HepG2 (cell line): ENCODE data around the gene DNMT1. TPM values are rescaled to one million over a fixed set of nuclear protein-coding genes. Genes with fewer than 3 reads are reported as not detected.

ENCODE experiments used
- ATAC-seq: fragments of 200-7000 bp; cut with Tn5 transposase; 3 replicates; pipeline ENCODE4 v1.9.1; 2020; ENCODE audit warnings: mild to moderate bottlenecking, moderate library complexity
- BruUV-seq: library from RNA; stranded (reverse); fragments of 400-500 nt; replicated peaks from 2 replicates; lab custom pipeline; 2021; lab: Mats Ljungman, UMichigan
- CTCF ChIA-PET: fragments of 300-600 bp; formaldehyde crosslinking; extraction: SDS; loops from one replicate; lab custom pipeline; 2021; ENCODE audit warnings: low total read pairs, inconsistent platforms, low intra/inter-chr PET ratio; lab: Yijun Ruan, JAX
- POLR2A ChIA-PET: fragments of 350-600 bp; sonication (Branson Sonifier 250); formaldehyde crosslinking; loops from one replicate; lab custom pipeline; 2020; ENCODE audit warnings: antibody characterized with exemption, inconsistent platforms; lab: Yijun Ruan, JAX
- DNase-seq: peaks from one replicate; pipeline ENCODE4 v3.0.0-alpha.2; 2015; ENCODE audit warnings: low spot score
- FAIRE-seq: peaks from 3 replicates; lab custom pipeline; 2011; peaks lifted over from hg19 to GRCh38; lab: Jason Lieb, UNC
- H2AFZ ChIP-seq: one replicate; pipeline ENCODE4 v1.6.1; 2011; ENCODE audit warnings: low read length, inconsistent platforms
- H3K27ac ChIP-seq: fragments of 300-600 bp; 3 replicates; pipeline ENCODE4 v1.8.0; 2011; ENCODE audit warnings: mixed run types, mild to moderate bottlenecking, mixed read lengths, low read length, inconsistent platforms; ENCODE audit not compliant: insufficient read depth; ENCODE audit errors: extremely low read length
- H3K27me3 ChIP-seq, 2 experiments: fragments of 200-600 bp in 1 of 2; 2 replicates in 1 of 2; 3 replicates in 1 of 2; pipeline versions ENCODE4 v1.6.0 to v1.8.0; 2011; ENCODE audit warnings: low read length in 2 of 2, mild to moderate bottlenecking in 2 of 2, moderate library complexity in 2 of 2, inconsistent platforms in 1 of 2; ENCODE audit not compliant: insufficient read depth in 2 of 2, control insufficient read depth in 1 of 2
- H3K36me3 ChIP-seq, 2 experiments: fragments of 200-600 bp in 1 of 2; replicated peaks in 1 of 2; 2 replicates in 1 of 2; 3 replicates in 1 of 2; pipeline versions ENCODE4 v1.5.1 to v1.8.0; 2011; ENCODE audit warnings: low read length in 2 of 2, inconsistent platforms in 1 of 2; ENCODE audit not compliant: insufficient read depth in 2 of 2, control insufficient read depth in 1 of 2
- H3K4me1 ChIP-seq: 2 replicates; pipeline ENCODE4 v1.5.1; 2012; ENCODE audit warnings: low read length, inconsistent platforms; ENCODE audit not compliant: insufficient read depth
- H3K4me2 ChIP-seq: 2 replicates; pipeline ENCODE4 v1.6.0; 2011; ENCODE audit warnings: low read depth, low read length, inconsistent platforms
- H3K4me3 ChIP-seq, 3 experiments: fragments of 200-600 bp in 1 of 3; sonication (generic), shearing (Covaris generic) in 1 of 3; replicated peaks in 1 of 3; 2 replicates each; pipeline ENCODE4 v1.5.1; 2011 to 2016; ENCODE audit warnings: low read length in 3 of 3, inconsistent platforms in 2 of 3, low read depth in 2 of 3, mild to moderate bottlenecking in 2 of 3, control low read depth in 1 of 3, mixed read lengths in 1 of 3; ENCODE audit not compliant: insufficient read depth in 1 of 3
- H3K79me2 ChIP-seq: one replicate; pipeline ENCODE4 v1.6.1; 2011; ENCODE audit warnings: low read length, inconsistent platforms; ENCODE audit not compliant: insufficient read depth
- H3K9ac ChIP-seq: 2 replicates; pipeline ENCODE4 v1.6.0; 2011; ENCODE audit warnings: mild to moderate bottlenecking, low read depth, low read length, inconsistent platforms; ENCODE audit not compliant: insufficient read depth
- H3K9me3 ChIP-seq: 2 replicates; pipeline ENCODE4 v1.5.1; 2012; ENCODE audit warnings: mild to moderate bottlenecking, low read length
- H4K20me1 ChIP-seq: 2 replicates; pipeline ENCODE4 v1.6.0; 2011; ENCODE audit warnings: inconsistent platforms, mild to moderate bottlenecking, low read length, moderate library complexity; ENCODE audit not compliant: insufficient read depth
- FOXM1 ChIP-seq: sonication (generic); formaldehyde crosslinking; IDR thresholded peaks from 2 replicates; pipeline ENCODE4 v1.5.0; 2020; ENCODE audit warnings: missing genetic modification reagents
- KLF12 ChIP-seq: sonication (generic); formaldehyde crosslinking; IDR thresholded peaks from 2 replicates; pipeline ENCODE4 v1.4.0; 2020; ENCODE audit warnings: missing genetic modification reagents, borderline replicate concordance
- MAFK ChIP-seq, 2 experiments: IDR thresholded peaks in 1 of 2; conservative IDR thresholded peaks in 1 of 2; 2 replicates each; pipeline ENCODE4 v1.6.1; 2011; ENCODE audit warnings: improper control_type of control experiment in 2 of 2, low read length in 2 of 2
- MNT ChIP-seq: fragments of 450-650 bp; IDR thresholded peaks from 2 replicates; pipeline ENCODE4 v1.6.1; 2016
- NFE2L1 ChIP-seq: sonication (generic); formaldehyde crosslinking; IDR thresholded peaks from 2 replicates; pipeline ENCODE4 v1.4.0; 2020; ENCODE audit warnings: missing genetic modification reagents, mild to moderate bottlenecking, borderline replicate concordance
- NONO ChIP-seq, 2 experiments: fragments of 450-650 bp in 1 of 2; sonication (generic) in 1 of 2; formaldehyde crosslinking in 1 of 2; IDR thresholded peaks in 1 of 2; conservative IDR thresholded peaks in 1 of 2; 2 replicates each; pipeline versions ENCODE4 v1.6.1 to v1.8.0; 2017 to 2022; ENCODE audit warnings: mild to moderate bottlenecking in 1 of 2, missing genetic modification reagents in 1 of 2, moderate library complexity in 1 of 2
- POLR2A ChIP-seq, 2 experiments: IDR thresholded peaks; 2 replicates each; pipeline ENCODE4 v1.6.1; 2011; ENCODE audit warnings: low read depth in 2 of 2, low read length in 2 of 2, mild to moderate bottlenecking in 1 of 2, moderate library complexity in 1 of 2; ENCODE audit not compliant: insufficient read depth in 1 of 2
- THAP11 ChIP-seq: IDR thresholded peaks from 2 replicates; pipeline ENCODE4 v1.6.1; 2016; ENCODE audit warnings: missing biosample characterization, missing genetic modification reagents
- TSC22D2 ChIP-seq: sonication (generic); formaldehyde crosslinking; IDR thresholded peaks from 2 replicates; pipeline ENCODE4 v1.5.1; 2020; ENCODE audit warnings: missing genetic modification reagents, mild to moderate bottlenecking, borderline replicate concordance
- YEATS2 ChIP-seq: sonication (generic); formaldehyde crosslinking; IDR thresholded peaks from 2 replicates; pipeline ENCODE4 v1.4.0; 2020; ENCODE audit warnings: missing genetic modification reagents, borderline replicate concordance
- ZNF160 ChIP-seq: sonication (generic); formaldehyde crosslinking; IDR thresholded peaks from 2 replicates; pipeline ENCODE4 v1.8.0; 2022; ENCODE audit warnings: mild to moderate bottlenecking, inconsistent platforms, missing genetic modification reagents
- ZNF20 ChIP-seq: sonication (generic); formaldehyde crosslinking; IDR thresholded peaks from 2 replicates; pipeline ENCODE4 v1.4.0; 2020; ENCODE audit warnings: mild to moderate bottlenecking, moderate library complexity, missing genetic modification reagents
- ZNF329 ChIP-seq: sonication (generic); formaldehyde crosslinking; IDR thresholded peaks from 2 replicates; pipeline ENCODE4 v1.9.0; 2021; ENCODE audit warnings: low read depth, mild to moderate bottlenecking, missing genetic modification reagents
- ZNF552 ChIP-seq: sonication (generic); formaldehyde crosslinking; IDR thresholded peaks from 2 replicates; pipeline ENCODE4 v1.9.0; 2022; ENCODE audit warnings: missing genetic modification reagents, mild to moderate bottlenecking, borderline replicate concordance
- ZNF878 ChIP-seq: sonication (generic); formaldehyde crosslinking; IDR thresholded peaks from 2 replicates; pipeline ENCODE4 v1.8.1; 2023; ENCODE audit warnings: mild to moderate bottlenecking, missing genetic modification reagents, moderate library complexity
- WGBS: methylation state at CpG from one replicate; pipeline ENCODE4 v1.1.6; 2017; ENCODE audit warnings: low lambda C conversion rate; 5-methylcytosine and 5-hydroxymethylcytosine counted together
- in situ Hi-C: cut with HindIII; loops from 2 replicates; pipeline ENCODE4 v1.10.0; 2017; ENCODE audit warnings: low pct_unique_long_range_greater_than_20kb; ENCODE audit not compliant: extremely low pct_ligation_motif_present
- intact Hi-C: fragments of 100-400 bp; cut with micrococcal nuclease; formaldehyde crosslinking; loops from one replicate; pipeline ENCODE4 v1.10.0; 2022; ENCODE audit not compliant: unreplicated experiment
- polyA plus RNA-seq, 8 experiments: library from polyadenylated mRNA; depleted of rRNA in 3 of 8; stranded (reverse) in 7 of 8; unstranded in 1 of 8; fragments of >200 nt; fragmentation: Illumina TruSeq in 4 of 8; extraction: Trizol in 4 of 8; gene quantifications; 2 replicates each; pipeline versions ENCODE4 v1.2.1 to v1.2.3, GENCODE V29; 2011 to 2016; ENCODE audit warnings: low read depth in 4 of 8, missing spikeins in 1 of 8, mixed read lengths in 1 of 8; ENCODE audit not compliant: insufficient read depth in 1 of 8
- total RNA-seq, 5 experiments: library from RNA; depleted of rRNA; stranded (reverse); fragments of >200 nt; fragmentation: Illumina TruSeq; extraction: Trizol; gene quantifications; 2 replicates each; pipeline ENCODE4 v1.2.3, GENCODE V29; 2016; ENCODE audit warnings: low read depth in 1 of 5
- TF ChIP-seq, protein P1 (sequence below): IDR thresholded peaks from 2 replicates; pipeline ENCODE4 v1.6.1; 2012; ENCODE audit warnings: low read depth, low read length, improper control_type of control experiment
- TF ChIP-seq, protein P2 (sequence below): fragments of 450-650 bp; IDR thresholded peaks from 2 replicates; pipeline ENCODE4 v1.6.1; 2017

DNMT1 gene
- total and polyA plus RNA-seq, 2 of the 13 experiments (the other 11 are each of a cell fraction or from before 2014, with no cell fraction given) = 31.2 to 91.1 TPM

DNA sequence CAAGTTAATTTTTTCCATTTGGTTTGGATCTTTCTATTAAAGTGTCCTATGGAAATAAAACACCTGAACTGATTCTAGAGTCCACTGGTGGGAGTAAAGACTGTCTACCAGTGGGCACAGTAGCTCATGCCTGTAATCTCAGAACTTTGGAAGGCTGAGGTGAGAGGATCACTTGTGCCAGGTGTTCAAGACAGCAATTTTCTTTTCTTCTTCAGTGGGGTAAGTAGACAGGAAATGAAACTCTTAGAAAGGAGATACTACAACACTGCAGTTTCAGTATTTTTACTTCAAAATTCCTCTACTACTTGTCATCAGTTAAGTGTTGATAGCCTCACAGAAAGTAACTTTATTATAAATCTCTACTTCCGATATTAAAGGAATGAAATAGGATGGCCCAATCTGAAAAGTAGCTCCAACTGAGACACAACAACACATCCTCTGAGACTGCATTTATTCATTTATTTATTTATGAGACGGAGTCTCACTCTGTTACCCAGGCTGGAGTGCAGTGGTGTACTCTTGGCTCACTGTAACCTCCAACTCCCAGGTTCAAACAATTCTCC is 26.3 kb downstream of the DNMT1 start:
- peaks cover 19 to 62% of the 10 kb centered on the region in 2 experiments for H3K36me3 ChIP-seq
- no peak for ATAC-seq
- no TSS peak for BruUV-seq
- H3K4me2 ChIP-seq = no peak overlapping the region
- TF ChIP-seq FOXM1 (CRISPR knock-in tag) (no peak), MAFK (conservative IDR thresholded peaks at IDR 0.05 in 1 of 2, IDR thresholded peaks at IDR 0.05 in 1 of 2; ENCODE audit: low read length in 2 of 2) (no peak), NONO (IDR thresholded peaks at IDR 0.05) (no peak), NONO (CRISPR knock-in tag; conservative IDR thresholded peaks at IDR 0.05) (no peak), ZNF552 (no peak), ZNF329 (CRISPR knock-in tag) (no peak), TSC22D2 (no peak), THAP11 (CRISPR knock-in tag) (no peak), ZNF878 (no peak), YEATS2 (CRISPR knock-in tag) (no peak), ZNF160 (no peak), MNT (no peak), POLR2A (IDR thresholded peaks at IDR 0.05; ENCODE audit: insufficient read depth in 1 of 2, low read depth in 2 of 2, low read length in 2 of 2) (no peak), NFE2L1 (CRISPR knock-in tag) (no peak), KLF12 (CRISPR knock-in tag) (no peak), ZNF20 (CRISPR knock-in tag) (no peak)
- TF ChIP-seq, protein P1, sequence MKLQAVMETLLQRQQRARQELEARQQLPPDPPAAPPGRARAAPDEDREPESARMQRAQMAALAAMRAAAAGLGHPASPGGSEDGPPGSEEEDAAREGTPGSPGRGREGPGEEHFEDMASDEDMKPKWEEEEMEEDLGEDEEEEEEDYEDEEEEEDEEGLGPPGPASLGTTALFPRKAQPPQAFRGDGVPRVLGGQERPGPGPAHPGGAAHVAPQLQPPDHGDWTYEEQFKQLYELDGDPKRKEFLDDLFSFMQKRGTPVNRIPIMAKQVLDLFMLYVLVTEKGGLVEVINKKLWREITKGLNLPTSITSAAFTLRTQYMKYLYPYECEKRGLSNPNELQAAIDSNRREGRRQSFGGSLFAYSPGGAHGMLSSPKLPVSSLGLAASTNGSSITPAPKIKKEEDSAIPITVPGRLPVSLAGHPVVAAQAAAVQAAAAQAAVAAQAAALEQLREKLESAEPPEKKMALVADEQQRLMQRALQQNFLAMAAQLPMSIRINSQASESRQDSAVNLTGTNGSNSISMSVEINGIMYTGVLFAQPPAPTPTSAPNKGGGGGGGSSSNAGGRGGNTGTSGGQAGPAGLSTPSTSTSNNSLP = no peak
- TF ChIP-seq, protein P2, sequence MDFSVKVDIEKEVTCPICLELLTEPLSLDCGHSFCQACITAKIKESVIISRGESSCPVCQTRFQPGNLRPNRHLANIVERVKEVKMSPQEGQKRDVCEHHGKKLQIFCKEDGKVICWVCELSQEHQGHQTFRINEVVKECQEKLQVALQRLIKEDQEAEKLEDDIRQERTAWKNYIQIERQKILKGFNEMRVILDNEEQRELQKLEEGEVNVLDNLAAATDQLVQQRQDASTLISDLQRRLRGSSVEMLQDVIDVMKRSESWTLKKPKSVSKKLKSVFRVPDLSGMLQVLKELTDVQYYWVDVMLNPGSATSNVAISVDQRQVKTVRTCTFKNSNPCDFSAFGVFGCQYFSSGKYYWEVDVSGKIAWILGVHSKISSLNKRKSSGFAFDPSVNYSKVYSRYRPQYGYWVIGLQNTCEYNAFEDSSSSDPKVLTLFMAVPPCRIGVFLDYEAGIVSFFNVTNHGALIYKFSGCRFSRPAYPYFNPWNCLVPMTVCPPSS = no peak
- TF ChIP-seq, all 625 proteins: peak for 0
- no peaks in the 10 kb centered on the region for H3K79me2 ChIP-seq
- WGBS = 97% methylated on average over 2 of the region's 2 CpGs
- CTCF ChIA-PET = no interaction called here
- DNase-seq (no peak), FAIRE-seq (no peak)
- no peak overlapping the region for H3K9ac ChIP-seq
- H3K4me3 ChIP-seq = no peak overlapping the region
- POLR2A ChIA-PET = no interaction called here
- H3K9me3 ChIP-seq = no peaks in the 10 kb centered on the region
- H4K20me1 ChIP-seq = no peaks in the 10 kb centered on the region
- no peaks in the 10 kb centered on the region for H3K4me1 ChIP-seq
- no peak overlapping the region for H2AFZ ChIP-seq
- in situ Hi-C loops = no loop called here
- intact Hi-C loops = no loop called here
- no peaks in the 10 kb centered on the region for H3K27me3 ChIP-seq
- H3K27ac ChIP-seq = no peak overlapping the region
